HEK293 (cell line): ENCODE measurements around the gene TMEM151A.

Experiments
- GLIS1 ChIP-seq: fragments of 450-650 bp; formaldehyde crosslinking; IDR thresholded peaks from 2 replicates; pipeline ENCODE4 v1.5.1; 2016; ENCODE audit warnings: missing biosample characterization, missing genetic modification characterization
- HOXD13 ChIP-seq: sonication (generic); formaldehyde crosslinking; IDR thresholded peaks from 2 replicates; pipeline ENCODE4 v1.8.0; 2022; ENCODE audit warnings: missing genetic modification reagents, borderline replicate concordance
- PRDM1 ChIP-seq: fragments of 450-650 bp; formaldehyde crosslinking; IDR thresholded peaks from 2 replicates; pipeline ENCODE4; 2016; ENCODE audit warnings: missing biosample characterization, missing genetic modification characterization
- SP3 ChIP-seq: fragments of 450-650 bp; formaldehyde crosslinking; IDR thresholded peaks from 2 replicates; pipeline ENCODE4 v1.5.1; 2016; ENCODE audit warnings: missing biosample characterization, missing genetic modification characterization
- ZBTB21 ChIP-seq: fragments of 450-650 bp; formaldehyde crosslinking; IDR thresholded peaks from 2 replicates; pipeline ENCODE4 v1.5.1; 2017; ENCODE audit warnings: missing biosample characterization, missing genetic modification characterization
- ZFP3 ChIP-seq: fragments of 450-650 bp; formaldehyde crosslinking; IDR thresholded peaks from 2 replicates; pipeline ENCODE4 v1.5.1; 2016; ENCODE audit warnings: low read depth, missing biosample characterization, missing genetic modification characterization
- ZNF10 ChIP-seq: fragments of 450-650 bp; formaldehyde crosslinking; IDR thresholded peaks from 2 replicates; pipeline ENCODE4 v1.5.1; 2017; ENCODE audit warnings: missing biosample characterization, missing genetic modification characterization
- ZNF18 ChIP-seq: fragments of 450-650 bp; formaldehyde crosslinking; IDR thresholded peaks from 2 replicates; pipeline ENCODE4 v1.5.1; 2016; ENCODE audit warnings: missing biosample characterization, missing genetic modification characterization
- ZNF202 ChIP-seq: fragments of 450-650 bp; formaldehyde crosslinking; IDR thresholded peaks from 2 replicates; pipeline ENCODE4 v1.5.1; 2016; ENCODE audit warnings: missing biosample characterization, missing genetic modification characterization, borderline replicate concordance
- ZNF24 ChIP-seq: fragments of 450-650 bp; formaldehyde crosslinking; IDR thresholded peaks from 2 replicates; pipeline ENCODE4 v1.5.1; 2016; ENCODE audit warnings: missing biosample characterization, missing genetic modification characterization
- ZNF335 ChIP-seq: fragments of 450-650 bp; formaldehyde crosslinking; conservative IDR thresholded peaks from 2 replicates; pipeline ENCODE4 v1.5.1; 2016; ENCODE audit warnings: missing biosample characterization, missing genetic modification characterization
- ZNF416 ChIP-seq: fragments of 450-650 bp; formaldehyde crosslinking; IDR thresholded peaks from 2 replicates; pipeline ENCODE4 v1.5.1; 2016; ENCODE audit warnings: missing biosample characterization, missing genetic modification characterization
- ZNF423 ChIP-seq: fragments of 450-650 bp; formaldehyde crosslinking; IDR thresholded peaks from 2 replicates; pipeline ENCODE4 v1.5.1; 2016; ENCODE audit warnings: missing biosample characterization, missing genetic modification characterization
- ZNF560 ChIP-seq: fragments of 450-650 bp; formaldehyde crosslinking; IDR thresholded peaks from 2 replicates; pipeline ENCODE4 v1.5.1; 2017; ENCODE audit warnings: missing biosample characterization, missing genetic modification characterization, borderline replicate concordance
- ZNF585B ChIP-seq: fragments of 450-650 bp; formaldehyde crosslinking; IDR thresholded peaks from 2 replicates; pipeline ENCODE4 v1.5.1; 2016; ENCODE audit warnings: missing biosample characterization, missing genetic modification characterization
- ZNF610 ChIP-seq: fragments of 450-650 bp; formaldehyde crosslinking; IDR thresholded peaks from 2 replicates; pipeline ENCODE4 v1.5.1; 2016; ENCODE audit warnings: missing biosample characterization, missing genetic modification characterization, borderline replicate concordance
- ZNF654 ChIP-seq: fragments of 450-650 bp; formaldehyde crosslinking; IDR thresholded peaks from 2 replicates; pipeline ENCODE4 v1.5.1; 2016; ENCODE audit warnings: low read depth, missing biosample characterization, missing genetic modification characterization
- ZSCAN16 ChIP-seq: fragments of 450-650 bp; formaldehyde crosslinking; IDR thresholded peaks from 2 replicates; pipeline ENCODE4 v1.5.1; 2016; ENCODE audit warnings: missing biosample characterization, missing genetic modification characterization
- TF ChIP-seq, protein P1 (sequence below): fragments of 450-650 bp; formaldehyde crosslinking; IDR thresholded peaks from 2 replicates; pipeline ENCODE4 v1.5.1; 2016; ENCODE audit warnings: missing biosample characterization, missing genetic modification characterization
- TF ChIP-seq, protein P2 (sequence below): fragments of 450-650 bp; formaldehyde crosslinking; IDR thresholded peaks from 2 replicates; pipeline ENCODE4 v1.5.1; 2016; ENCODE audit warnings: missing biosample characterization, missing genetic modification characterization
- TF ChIP-seq, protein P3 (sequence below): fragments of 450-650 bp; formaldehyde crosslinking; IDR thresholded peaks from 2 replicates; pipeline ENCODE4 v1.5.1; 2016; ENCODE audit warnings: missing biosample characterization, missing genetic modification characterization
- TF ChIP-seq, protein P4 (sequence below): fragments of 450-650 bp; formaldehyde crosslinking; IDR thresholded peaks from 2 replicates; pipeline ENCODE4 v1.5.1; 2016; ENCODE audit warnings: missing biosample characterization, missing genetic modification characterization
- TF ChIP-seq, protein P5 (sequence below): fragments of 450-650 bp; formaldehyde crosslinking; IDR thresholded peaks from 2 replicates; pipeline ENCODE4 v1.5.1; 2016; ENCODE audit warnings: missing biosample characterization, missing genetic modification characterization

Gene TMEM151A

GRCh38 chr11:66328302-66329144 is 36.8 kb downstream of the TMEM151A start (continued):
- no peak for TF ChIP-seq ZNF416
- TF ChIP-seq, protein P1, sequence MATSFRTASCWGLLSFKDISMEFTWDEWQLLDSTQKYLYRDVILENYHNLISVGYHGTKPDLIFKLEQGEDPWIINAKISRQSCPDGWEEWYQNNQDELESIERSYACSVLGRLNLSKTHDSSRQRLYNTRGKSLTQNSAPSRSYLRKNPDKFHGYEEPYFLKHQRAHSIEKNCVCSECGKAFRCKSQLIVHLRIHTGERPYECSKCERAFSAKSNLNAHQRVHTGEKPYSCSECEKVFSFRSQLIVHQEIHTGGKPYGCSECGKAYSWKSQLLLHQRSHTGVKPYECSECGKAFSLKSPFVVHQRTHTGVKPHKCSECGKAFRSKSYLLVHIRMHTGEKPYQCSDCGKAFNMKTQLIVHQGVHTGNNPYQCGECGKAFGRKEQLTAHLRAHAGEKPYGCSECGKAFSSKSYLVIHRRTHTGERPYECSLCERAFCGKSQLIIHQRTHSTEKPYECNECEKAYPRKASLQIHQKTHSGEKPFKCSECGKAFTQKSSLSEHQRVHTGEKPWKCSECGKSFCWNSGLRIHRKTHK (tag by site-specific recombination) = no peak
- no peak for TF ChIP-seq ZNF10 (tag by site-specific recombination)
- no peak for TF ChIP-seq ZNF610 (tag by site-specific recombination)
- no peak for TF ChIP-seq ZBTB21
- TF ChIP-seq GLIS1 = 0 out of 2 replicates have a peak, but pooled peaks have one; percentile 40
- TF ChIP-seq, protein P2, sequence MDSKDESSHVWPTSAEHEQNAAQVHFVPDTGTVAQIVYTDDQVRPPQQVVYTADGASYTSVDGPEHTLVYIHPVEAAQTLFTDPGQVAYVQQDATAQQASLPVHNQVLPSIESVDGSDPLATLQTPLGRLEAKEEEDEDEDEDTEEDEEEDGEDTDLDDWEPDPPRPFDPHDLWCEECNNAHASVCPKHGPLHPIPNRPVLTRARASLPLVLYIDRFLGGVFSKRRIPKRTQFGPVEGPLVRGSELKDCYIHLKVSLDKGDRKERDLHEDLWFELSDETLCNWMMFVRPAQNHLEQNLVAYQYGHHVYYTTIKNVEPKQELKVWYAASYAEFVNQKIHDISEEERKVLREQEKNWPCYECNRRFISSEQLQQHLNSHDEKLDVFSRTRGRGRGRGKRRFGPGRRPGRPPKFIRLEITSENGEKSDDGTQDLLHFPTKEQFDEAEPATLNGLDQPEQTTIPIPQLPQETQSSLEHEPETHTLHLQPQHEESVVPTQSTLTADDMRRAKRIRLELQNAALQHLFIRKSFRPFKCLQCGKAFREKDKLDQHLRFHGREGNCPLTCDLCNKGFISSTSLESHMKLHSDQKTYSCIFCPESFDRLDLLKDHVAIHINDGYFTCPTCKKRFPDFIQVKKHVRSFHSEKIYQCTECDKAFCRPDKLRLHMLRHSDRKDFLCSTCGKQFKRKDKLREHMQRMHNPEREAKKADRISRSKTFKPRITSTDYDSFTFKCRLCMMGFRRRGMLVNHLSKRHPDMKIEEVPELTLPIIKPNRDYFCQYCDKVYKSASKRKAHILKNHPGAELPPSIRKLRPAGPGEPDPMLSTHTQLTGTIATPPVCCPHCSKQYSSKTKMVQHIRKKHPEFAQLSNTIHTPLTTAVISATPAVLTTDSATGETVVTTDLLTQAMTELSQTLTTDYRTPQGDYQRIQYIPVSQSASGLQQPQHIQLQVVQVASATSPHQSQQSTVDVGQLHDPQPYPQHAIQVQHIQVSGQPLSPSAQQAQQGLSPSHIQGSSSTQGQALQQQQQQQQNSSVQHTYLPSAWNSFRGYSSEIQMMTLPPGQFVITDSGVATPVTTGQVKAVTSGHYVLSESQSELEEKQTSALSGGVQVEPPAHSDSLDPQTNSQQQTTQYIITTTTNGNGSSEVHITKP (tag by site-specific recombination) = 0 out of 2 replicates have a peak, but pooled peaks have one; percentile 17
- no peak for TF ChIP-seq ZSCAN16 (tag by site-specific recombination)
- TF ChIP-seq SP3 (tag by site-specific recombination) = no peak
- no peak for TF ChIP-seq ZNF18 (tag by site-specific recombination)
- TF ChIP-seq ZNF202 (tag by site-specific recombination) = no peak
- TF ChIP-seq, protein P3, sequence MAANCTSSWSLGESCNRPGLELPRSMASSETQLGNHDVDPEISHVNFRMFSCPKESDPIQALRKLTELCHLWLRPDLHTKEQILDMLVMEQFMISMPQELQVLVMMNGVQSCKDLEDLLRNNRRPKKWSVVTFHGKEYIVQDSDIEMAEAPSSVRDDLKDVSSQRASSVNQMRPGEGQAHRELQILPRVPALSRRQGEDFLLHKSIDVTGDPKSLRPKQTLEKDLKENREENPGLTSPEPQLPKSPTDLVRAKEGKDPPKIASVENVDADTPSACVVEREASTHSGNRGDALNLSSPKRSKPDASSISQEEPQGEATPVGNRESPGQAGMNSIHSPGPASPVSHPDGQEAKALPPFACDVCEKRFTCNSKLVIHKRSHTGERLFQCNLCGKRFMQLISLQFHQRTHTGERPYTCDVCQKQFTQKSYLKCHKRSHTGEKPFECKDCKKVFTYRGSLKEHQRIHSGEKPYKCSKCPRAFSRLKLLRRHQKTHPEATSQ = no peak
- TF ChIP-seq, protein P4, sequence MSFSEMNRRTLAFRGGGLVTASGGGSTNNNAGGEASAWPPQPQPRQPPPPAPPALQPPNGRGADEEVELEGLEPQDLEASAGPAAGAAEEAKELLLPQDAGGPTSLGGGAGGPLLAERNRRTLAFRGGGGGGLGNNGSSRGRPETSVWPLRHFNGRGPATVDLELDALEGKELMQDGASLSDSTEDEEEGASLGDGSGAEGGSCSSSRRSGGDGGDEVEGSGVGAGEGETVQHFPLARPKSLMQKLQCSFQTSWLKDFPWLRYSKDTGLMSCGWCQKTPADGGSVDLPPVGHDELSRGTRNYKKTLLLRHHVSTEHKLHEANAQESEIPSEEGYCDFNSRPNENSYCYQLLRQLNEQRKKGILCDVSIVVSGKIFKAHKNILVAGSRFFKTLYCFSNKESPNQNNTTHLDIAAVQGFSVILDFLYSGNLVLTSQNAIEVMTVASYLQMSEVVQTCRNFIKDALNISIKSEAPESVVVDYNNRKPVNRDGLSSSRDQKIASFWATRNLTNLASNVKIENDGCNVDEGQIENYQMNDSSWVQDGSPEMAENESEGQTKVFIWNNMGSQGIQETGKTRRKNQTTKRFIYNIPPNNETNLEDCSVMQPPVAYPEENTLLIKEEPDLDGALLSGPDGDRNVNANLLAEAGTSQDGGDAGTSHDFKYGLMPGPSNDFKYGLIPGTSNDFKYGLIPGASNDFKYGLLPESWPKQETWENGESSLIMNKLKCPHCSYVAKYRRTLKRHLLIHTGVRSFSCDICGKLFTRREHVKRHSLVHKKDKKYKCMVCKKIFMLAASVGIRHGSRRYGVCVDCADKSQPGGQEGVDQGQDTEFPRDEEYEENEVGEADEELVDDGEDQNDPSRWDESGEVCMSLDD (tag by site-specific recombination) = peak; percentile 20; the same call in 1 of the 2 replicates
- no peak for TF ChIP-seq ZNF560 (tag by site-specific recombination)
- TF ChIP-seq PRDM1 (tag by site-specific recombination) = no peak
- TF ChIP-seq ZNF654 (tag by site-specific recombination) = peak; percentile 56
- TF ChIP-seq, protein P5, sequence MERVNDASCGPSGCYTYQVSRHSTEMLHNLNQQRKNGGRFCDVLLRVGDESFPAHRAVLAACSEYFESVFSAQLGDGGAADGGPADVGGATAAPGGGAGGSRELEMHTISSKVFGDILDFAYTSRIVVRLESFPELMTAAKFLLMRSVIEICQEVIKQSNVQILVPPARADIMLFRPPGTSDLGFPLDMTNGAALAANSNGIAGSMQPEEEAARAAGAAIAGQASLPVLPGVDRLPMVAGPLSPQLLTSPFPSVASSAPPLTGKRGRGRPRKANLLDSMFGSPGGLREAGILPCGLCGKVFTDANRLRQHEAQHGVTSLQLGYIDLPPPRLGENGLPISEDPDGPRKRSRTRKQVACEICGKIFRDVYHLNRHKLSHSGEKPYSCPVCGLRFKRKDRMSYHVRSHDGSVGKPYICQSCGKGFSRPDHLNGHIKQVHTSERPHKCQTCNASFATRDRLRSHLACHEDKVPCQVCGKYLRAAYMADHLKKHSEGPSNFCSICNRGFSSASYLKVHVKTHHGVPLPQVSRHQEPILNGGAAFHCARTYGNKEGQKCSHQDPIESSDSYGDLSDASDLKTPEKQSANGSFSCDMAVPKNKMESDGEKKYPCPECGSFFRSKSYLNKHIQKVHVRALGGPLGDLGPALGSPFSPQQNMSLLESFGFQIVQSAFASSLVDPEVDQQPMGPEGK (tag by site-specific recombination) = no peak
- TF ChIP-seq ZNF585B (tag by site-specific recombination) = no peak
- TF ChIP-seq ZNF24 (tag by site-specific recombination) = peak; percentile 54; the same call in 1 of the 2 replicates
- TF ChIP-seq ZFP3 (tag by site-specific recombination) = no peak
- no peak for TF ChIP-seq HOXD13
- TF ChIP-seq ZNF423 (tag by site-specific recombination) = peak; percentile 93
- peak; percentile 71 for TF ChIP-seq ZNF335 (tag by site-specific recombination)
